ENCODE results near the gene NUAK2.

NUAK2 gene

DNA sequence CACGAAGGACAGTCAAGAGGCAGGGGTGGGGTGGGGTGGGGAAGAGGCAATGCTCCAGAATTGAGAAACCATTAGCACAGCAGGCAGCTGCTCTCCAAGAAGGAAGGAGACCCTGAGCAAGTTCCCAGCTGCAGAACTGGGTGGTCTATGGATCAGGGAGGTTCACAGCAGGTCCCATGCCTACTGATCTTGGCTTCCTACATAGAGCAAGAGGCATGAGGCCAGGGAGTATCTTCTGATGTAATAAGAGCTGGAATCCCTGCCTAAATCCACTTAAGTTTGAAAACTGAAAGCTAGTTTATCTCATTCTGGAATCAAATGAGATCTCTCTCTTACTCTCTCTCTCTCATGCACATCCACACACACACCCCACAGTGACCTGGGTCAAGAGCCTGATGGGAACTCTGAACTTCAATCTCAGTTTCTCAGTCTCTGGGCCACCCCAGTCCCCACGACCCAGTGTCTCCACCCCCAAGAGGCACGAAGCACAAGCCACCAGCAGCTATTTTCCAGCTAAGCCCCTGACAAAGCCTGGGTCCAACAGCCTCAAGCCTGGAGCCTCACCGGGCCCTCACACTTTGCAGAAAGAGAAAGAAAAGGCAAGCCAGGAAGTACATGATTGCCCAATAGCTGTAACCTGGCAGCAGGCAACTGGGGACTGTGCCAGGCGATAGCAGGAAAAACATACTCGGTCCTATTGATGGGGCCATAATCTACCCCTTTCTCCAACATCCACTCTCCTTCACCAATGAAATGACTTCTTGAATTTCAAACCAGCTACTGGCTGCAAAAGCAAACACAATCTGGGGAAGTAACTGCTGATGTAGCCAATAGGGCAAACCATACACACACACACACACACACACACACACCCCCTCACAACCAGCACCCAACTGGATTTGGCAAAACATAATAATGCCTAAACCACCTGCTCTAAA is 2.2 kb downstream of the NUAK2 start:
- peak in 5 of 14 donors; percentile 8 to 49 (median 19) for DNase-seq

DNA sequence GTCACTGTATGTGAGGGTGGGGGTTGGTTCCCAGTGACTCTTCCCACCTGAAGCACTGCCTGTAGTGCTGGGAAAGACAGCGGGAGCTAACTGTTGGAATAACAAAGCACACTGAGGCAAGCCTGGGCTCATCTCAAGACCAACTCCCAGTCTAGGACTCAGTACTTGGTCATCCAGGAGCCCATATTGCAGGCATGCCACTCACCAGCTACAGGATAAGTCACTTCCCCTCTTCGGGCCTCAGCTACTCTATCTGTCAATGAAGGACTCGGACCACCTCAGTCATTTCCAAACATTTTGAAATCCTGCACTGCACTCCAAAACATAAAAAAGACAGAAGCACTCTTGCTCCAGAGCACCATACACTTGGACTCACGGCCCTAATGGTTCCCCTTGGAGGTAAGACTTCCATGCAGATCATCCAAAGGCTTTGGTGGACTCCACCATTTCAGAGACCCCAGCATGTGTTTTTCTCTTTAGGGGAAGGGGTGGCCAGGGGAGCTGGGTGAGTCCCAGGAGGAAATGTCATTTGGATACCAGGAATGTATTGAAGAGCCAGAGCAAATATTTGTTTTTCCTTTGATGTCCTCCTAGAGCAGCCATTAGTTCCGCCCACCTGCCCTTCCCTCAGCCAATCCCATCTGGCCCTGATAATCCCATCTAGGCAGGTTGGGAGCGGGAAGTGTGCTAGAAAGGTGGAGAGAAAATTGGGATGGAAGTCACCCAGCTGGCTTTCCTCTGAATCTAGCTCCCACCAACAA is 3.1 kb downstream of the NUAK2 start:
- DNase-seq = peak in 1 of 14 donors; percentile 38

- peak in 9 of 14 donors; percentile 15 to 94 (median 35) for DNase-seq
Observed at GRCh38 chr1:205317311-205317917, 4.1 kb downstream of the NUAK2 start.

- peak in 1 of 14 donors; percentile 20 for DNase-seq
Observed at GRCh38 chr1:205316161-205316566, 5.4 kb downstream of the NUAK2 start.

DNA sequence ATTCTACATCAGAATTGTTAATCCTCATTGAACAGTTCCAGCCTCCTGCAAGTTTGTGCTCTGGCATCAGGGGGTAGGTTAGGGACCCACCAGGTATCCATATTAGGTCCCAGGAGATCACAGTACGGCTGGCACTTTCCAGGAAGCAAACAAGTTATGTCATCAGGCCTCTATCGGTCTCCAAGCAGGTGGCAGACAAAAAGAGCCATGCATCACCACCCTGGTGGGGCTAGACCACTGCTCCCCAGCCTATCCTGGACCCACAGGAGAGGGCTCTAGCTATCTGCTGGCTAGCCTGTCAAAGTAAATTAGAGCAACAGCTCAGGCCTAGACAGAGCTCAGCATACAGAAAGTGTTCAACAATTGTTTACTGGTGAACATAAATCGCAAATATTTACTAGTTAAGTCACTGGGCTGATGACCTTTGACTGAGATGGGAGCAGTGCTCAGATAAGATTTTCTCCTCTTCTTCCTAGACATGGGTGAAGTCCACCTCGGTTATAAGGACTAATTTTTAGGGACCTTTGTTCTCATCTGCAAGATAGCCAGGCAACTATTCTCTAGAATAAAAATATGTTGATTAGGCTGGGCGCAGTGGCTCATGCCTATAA is 6.4 kb downstream of the NUAK2 start:
- DNase-seq = no peak

DNA sequence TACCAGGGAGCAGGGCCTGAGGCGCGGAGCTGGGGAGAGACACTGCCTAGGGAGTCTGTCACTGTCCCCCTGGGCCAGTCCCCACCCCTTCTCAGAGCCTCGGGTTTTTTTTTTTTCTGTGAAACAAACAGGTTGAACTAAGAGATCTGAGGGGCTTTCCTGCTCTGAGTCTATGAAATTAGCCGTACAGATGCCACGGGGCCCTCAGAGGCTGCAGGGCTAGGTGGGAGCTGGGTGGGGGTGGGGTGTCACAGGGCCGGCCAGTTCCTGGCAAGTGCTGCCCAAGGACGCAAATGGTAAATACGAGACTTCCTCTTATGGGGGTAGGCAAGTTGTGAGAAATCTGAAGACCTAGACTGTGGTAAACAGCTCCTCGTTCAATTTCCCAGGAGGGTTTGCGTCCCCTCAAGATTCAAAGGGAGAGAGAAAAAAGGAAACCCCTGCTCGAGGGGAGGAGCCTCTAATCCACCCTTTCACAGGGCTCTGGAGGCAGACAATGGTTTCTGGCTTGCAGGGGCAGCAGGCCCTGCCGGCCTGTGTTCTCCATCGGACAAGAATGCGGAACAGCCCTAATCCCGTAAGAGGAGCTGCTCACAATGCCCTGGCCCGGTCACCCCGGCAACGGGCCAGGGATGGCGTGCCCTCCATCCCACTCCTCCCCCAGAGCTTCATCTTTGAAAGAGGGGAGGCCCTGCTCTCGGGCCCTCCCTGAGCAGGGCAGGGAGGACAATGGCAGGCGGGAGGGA is 7.8 kb downstream of the NUAK2 start:
- DNase-seq = peak in 12 of 14 donors; percentile 20 to 68 (median 46)

DNA sequence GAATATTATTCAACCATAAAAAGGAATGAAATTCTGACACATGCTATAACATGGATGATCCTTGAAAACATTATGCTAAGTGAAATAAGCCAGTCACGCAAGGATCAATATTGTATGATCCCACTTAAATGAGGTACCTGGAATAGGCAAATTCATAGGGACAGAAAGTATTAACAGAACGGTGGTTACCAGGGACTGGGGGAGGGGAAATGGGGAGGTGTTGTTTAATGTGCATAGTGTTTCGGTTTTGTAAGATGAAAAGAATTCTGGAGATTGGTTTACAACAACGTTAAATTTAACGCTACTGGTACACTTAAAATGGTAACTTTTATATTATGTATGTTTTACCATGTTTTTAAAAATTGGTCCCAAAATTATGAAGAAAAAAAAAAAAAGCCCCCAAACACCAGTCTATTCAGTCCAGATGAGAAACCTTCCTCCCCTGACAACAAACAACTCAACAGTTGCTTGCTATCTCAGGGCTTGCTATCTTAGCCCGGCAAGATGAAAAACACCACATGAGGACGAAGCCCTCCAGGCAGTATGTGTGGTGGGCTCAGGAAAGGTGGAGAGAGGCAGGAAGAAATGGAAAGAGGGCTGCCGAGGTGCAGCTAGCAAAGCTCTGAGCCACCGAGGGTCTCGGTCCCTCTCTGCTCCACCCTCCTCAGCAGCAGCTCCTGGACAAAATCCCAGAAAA is 8.5 kb downstream of the NUAK2 start:
- no peak for DNase-seq

DNA sequence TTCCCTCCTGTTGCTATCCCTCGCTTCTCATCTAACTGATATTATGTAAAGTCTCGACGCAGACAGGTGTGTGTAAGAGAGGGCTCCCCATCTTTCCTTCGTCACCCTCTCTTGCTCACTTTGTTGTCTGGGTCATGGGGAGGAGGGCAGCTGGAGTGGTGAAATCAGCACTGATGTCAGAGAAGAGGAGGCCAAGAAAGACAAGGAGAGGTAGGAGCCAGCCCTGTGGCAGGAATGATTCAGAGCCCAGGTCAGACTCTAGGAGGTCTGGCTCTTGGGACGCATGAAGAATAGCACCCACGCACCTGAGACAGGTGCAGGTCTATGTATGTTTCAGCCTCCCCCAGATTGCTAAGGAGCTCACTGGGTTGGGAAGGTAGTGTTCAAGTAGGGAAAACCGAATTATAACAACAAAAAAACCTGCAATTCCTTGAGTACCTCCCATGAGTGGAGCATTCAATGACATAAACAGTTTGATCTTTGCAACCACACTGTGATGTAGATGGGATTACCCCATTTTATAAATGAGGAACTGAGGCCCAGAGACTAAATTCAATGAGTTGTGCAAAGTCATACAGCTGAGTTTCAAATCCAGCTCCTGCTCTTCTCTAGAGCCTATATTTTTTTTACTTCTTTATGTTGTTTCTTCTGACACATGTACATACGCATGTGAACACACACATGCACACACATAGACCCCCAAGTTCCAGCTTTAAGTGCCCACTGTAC is 10.4 kb downstream of the NUAK2 start:
- no peak for DNase-seq

- no peak for DNase-seq
Observed at GRCh38 chr1:205309741-205310140, 11.8 kb downstream of the NUAK2 start.

GRCh38 chr1:205306929-205307566 is 14.5 kb downstream of the NUAK2 start:
- no peak for DNase-seq

- DNase-seq = no peak
Observed at GRCh38 chr1:205304695-205305070, 16.9 kb downstream of the NUAK2 start.

DNA sequence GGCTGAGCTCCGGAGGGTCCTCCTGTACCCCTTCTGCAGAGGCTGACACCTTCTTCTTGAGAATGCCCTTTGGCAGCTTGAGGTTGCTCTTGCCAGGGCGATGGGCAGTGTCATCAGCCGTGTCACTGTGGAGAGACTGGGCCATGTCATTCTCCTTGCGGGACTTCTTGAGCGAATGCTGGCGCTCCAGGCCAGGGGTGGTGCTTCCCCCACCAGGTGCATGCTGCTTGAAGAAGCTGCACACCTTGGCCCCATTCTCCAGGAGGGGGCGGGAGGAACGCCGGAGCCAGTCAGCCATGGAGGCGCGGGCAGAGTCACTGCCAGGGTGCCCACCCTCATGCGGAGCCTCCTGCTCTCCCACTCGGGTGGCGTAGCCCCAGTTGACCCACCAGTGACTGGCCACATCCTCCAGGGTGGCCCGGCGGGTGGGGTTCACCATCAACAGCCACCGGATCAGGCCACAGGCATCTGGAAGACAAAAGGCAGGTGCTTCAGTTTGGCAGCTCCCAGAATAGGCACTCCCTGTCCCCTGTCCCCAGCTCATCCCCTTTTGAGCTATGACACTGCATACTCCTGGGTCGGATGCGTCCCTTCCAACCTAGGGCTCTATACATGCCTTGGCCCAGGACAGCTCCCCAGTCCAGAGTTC is 17.4 kb downstream of the NUAK2 start:
- no peak for DNase-seq

- DNase-seq = no peak
Observed at GRCh38 chr1:205303247-205303888, 18.2 kb downstream of the NUAK2 start.

GRCh38 chr1:205301842-205302588 is 19.5 kb downstream of the NUAK2 start:
- no peak for DNase-seq

DNA sequence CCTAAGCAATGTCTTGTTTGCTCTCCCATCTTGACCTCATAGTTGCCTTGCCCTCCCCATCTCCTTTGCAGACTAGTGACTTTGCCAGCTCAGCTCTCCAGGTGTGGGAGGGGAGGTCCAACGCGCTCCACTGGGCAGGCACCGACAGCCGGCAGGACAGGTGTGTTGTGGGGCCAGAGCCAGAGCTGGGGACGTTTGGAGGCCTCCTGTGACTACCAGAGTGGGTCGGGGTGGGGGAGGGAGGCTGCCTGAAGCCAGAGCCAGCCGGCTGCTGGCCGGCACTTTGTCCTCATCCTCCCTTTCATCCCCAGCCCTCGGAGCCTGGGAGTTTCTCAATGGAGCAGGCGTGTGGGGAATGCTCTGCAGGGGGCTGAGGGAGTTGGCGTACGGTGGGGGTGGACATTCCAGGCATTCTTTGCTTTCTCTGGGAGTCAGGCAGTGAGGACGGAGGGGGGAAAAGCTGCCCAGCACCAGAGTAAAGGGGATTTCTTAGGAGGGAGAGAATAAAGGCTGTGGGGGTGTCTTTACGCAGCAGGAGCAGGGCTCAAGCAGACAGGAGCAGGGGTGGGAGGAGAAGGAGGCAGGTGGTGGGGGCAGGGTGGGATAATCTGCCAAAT is 20.2 kb downstream of the NUAK2 start:
- peak in 1 of 14 donors; percentile 11 for DNase-seq

DNA sequence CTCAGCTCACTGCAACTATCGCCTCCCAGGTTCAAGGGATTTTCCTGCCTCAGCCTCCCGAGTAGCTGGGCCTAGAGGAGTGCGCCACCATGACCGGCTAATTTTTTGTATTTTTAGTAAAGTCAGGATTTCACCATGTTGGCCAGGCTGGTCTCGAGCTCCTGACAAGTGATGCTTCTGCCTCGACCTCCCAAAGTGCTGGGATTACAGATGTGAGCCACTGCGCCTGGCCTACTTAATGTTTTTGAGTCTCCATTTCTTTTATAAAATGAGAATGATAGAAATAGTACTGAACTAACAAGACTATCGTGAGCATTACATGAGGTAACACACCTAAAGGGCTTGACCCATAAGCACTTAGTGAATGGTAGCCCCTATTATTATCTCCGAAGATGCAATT is 21.4 kb downstream of the NUAK2 start:
- no peak for DNase-seq

GRCh38 chr1:205298191-205298994 is 23.2 kb downstream of the NUAK2 start:
- DNase-seq = no peak
